HG02943 (cell line): Measurements from ENCODE around the gene HIVEP3.

ENCODE experiments used
- ATAC-seq: cut with Tn5 transposase; IDR thresholded peaks from one replicate; pipeline ENCODE4 v1.9.1; 2021; ENCODE audit warnings: mild to moderate bottlenecking, low read depth, moderate library complexity; ENCODE audit not compliant: unreplicated experiment

Gene HIVEP3

GRCh38 chr1:41768583-41768982 is 150.1 kb downstream of the HIVEP3 start:
- no peak for ATAC-seq

- no peak for ATAC-seq
Measured at GRCh38 chr1:41767534-41768525, 150.9 kb downstream of the HIVEP3 start.

GRCh38 chr1:41766546-41766945 is 152.2 kb downstream of the HIVEP3 start:
- ATAC-seq = no peak

GRCh38 chr1:41766041-41766440 is 152.7 kb downstream of the HIVEP3 start:
- no peak for ATAC-seq

GRCh38 chr1:41765152-41765551 is 153.6 kb downstream of the HIVEP3 start:
- ATAC-seq = no peak

GRCh38 chr1:41764656-41765055 is 154.1 kb downstream of the HIVEP3 start:
- no peak for ATAC-seq

- no peak for ATAC-seq
Measured at GRCh38 chr1:41762777-41763176, 155.9 kb downstream of the HIVEP3 start.

GRCh38 chr1:41762251-41762650 is 156.5 kb downstream of the HIVEP3 start:
- ATAC-seq = no peak

GRCh38 chr1:41758904-41759548 is 159.7 kb downstream of the HIVEP3 start:
- ATAC-seq = no peak

- ATAC-seq = no peak
Measured at GRCh38 chr1:41758500-41758899, 160.2 kb downstream of the HIVEP3 start.

- ATAC-seq = no peak
Measured at GRCh38 chr1:41754540-41754939, 164.2 kb downstream of the HIVEP3 start.

GRCh38 chr1:41752514-41753170 is 166.1 kb downstream of the HIVEP3 start:
- no peak for ATAC-seq

- peak; percentile 33 for ATAC-seq
Measured at GRCh38 chr1:41751804-41752513, 166.8 kb downstream of the HIVEP3 start.

GRCh38 chr1:41749991-41750745 is 168.6 kb downstream of the HIVEP3 start:
- ATAC-seq = no peak

GRCh38 chr1:41745022-41745421 is 173.7 kb downstream of the HIVEP3 start:
- ATAC-seq = no peak

GRCh38 chr1:41743366-41743765 is 175.4 kb downstream of the HIVEP3 start:
- no peak for ATAC-seq

- ATAC-seq = no peak
Measured at GRCh38 chr1:41742219-41742618, 176.5 kb downstream of the HIVEP3 start.

- ATAC-seq = no peak
Measured at GRCh38 chr1:41741244-41741643, 177.5 kb downstream of the HIVEP3 start.

GRCh38 chr1:41740630-41741239 is 178.0 kb downstream of the HIVEP3 start:
- no peak for ATAC-seq
